ENCODE results near the gene ACTL6A.

Gene ACTL6A

DNA sequence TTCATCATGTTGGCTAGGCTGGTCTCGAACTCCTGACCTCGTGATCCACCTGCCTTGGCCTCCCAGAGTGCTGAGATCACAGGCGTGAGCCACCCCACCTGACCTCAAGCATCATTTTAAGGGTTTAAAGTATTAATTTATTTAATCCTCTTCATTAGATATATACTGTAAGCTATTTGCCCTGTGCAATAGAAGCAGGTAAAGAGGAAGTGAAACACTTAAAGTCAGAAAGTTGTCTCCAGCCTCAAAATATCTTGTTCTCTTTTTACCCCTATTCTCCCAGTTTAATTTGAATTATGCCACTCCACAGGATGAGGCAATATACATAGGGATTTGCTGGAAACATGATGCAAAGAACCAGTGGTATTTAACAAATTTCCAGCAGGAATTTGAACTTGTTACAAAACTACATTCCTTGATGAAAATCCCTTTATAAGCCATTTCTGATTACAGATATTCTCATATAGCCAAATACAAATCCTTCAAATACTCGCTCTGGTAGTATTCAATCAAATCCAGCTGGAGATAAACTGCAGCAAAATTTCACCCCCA, 43.9 kb downstream of the ACTL6A start:
- TF ChIP-seq, protein P1, sequence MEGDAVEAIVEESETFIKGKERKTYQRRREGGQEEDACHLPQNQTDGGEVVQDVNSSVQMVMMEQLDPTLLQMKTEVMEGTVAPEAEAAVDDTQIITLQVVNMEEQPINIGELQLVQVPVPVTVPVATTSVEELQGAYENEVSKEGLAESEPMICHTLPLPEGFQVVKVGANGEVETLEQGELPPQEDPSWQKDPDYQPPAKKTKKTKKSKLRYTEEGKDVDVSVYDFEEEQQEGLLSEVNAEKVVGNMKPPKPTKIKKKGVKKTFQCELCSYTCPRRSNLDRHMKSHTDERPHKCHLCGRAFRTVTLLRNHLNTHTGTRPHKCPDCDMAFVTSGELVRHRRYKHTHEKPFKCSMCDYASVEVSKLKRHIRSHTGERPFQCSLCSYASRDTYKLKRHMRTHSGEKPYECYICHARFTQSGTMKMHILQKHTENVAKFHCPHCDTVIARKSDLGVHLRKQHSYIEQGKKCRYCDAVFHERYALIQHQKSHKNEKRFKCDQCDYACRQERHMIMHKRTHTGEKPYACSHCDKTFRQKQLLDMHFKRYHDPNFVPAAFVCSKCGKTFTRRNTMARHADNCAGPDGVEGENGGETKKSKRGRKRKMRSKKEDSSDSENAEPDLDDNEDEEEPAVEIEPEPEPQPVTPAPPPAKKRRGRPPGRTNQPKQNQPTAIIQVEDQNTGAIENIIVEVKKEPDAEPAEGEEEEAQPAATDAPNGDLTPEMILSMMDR (IDR thresholded peaks at IDR 0.05; ENCODE audit: control insufficient read depth, extremely low read depth, insufficient read depth) = no peak
- no peak overlapping the region for H3K4me3 ChIP-seq (ENCODE audit: low read depth, low read length)
- DNase-seq (ENCODE audit: low read depth) = no peak

DNA sequence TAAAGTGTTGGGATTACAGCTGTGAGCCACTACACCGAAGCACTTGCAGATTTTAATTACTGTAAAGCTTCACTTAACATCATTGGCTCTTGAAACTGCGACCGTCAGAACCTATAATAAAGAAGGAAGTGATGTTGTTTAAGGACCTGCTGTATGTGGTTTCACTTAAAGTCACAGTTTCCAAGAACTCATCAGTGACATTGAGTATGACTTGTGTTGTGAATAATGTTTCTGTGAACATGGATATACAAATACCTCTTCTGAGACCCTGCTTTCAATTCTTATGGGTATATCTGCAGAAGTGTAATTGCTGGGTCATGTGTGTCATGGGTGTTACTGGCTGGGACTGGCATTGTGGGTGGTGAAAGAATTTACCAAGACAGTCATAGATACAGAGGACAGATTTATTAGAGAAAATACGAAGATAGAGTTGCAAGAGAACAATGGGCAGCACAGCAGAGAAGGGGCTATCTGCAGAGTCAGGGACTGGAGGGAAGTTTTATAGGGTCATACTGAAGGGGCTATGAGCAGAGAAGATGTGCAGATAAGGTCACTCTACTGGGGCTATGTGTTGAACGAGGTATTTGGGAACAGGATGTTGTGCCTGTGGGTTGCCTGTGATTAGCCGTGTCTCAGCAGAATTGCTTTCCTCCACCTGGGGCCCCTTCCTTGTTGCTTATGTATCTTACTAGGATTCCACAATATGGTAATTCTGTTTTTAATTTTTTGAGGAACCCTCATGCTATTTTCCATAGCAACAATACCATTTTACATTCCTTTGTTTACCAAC, 46.4 kb downstream of the ACTL6A start:
- H3K4me3 ChIP-seq (ENCODE audit: low read depth, low read length) = no peak overlapping the region
- TF ChIP-seq, protein P1 (IDR thresholded peaks at IDR 0.05; ENCODE audit: control insufficient read depth, extremely low read depth, insufficient read depth) = no peak
- no peak for DNase-seq (ENCODE audit: low read depth)

DNA sequence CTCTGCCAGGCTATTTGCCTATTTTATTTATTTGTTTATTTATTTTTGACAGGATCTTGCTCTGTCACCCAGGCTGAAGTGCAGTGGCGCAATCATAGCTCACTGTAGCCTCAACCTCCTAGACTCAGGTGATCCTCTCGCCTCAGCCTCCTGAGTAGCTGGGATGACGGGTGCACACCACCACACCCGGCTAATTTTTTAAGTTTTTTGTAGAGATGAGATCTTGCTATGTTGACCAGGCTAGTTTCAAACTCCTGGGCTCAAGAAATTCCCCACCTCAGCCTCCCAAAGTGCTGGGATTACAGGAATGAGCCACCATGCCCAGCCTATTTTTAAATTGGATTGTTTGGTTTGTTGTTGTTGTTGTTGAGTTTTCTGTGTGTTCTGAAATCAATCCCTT, 47.3 kb downstream of the ACTL6A start:
- H3K4me3 ChIP-seq (ENCODE audit: low read depth, low read length) = no peak overlapping the region
- TF ChIP-seq, protein P1 (IDR thresholded peaks at IDR 0.05; ENCODE audit: control insufficient read depth, extremely low read depth, insufficient read depth) = no peak
- DNase-seq (ENCODE audit: low read depth) = no peak

DNA sequence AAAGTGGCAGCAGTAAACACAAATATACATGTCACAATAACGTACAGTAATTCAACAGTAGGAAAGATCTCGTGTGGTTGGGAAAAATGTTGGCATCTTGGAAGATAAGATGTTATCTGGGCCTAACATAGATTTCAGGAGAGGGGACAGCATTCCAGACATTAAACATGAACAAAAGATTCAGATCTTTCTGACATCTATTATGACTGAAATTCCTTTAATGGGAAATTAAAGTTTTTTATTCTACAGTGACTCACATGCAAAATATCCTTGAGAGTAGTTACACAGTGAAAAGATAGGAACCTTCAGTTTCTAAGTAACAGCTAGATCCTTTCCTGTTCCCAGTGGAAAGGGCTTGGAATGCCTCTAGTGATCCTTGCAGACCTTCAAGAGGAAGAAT, 51.1 kb downstream of the ACTL6A start:
- TF ChIP-seq, protein P1 (IDR thresholded peaks at IDR 0.05; ENCODE audit: control insufficient read depth, extremely low read depth, insufficient read depth) = no peak
- H3K4me3 ChIP-seq (ENCODE audit: low read depth, low read length) = no peak overlapping the region
- DNase-seq (ENCODE audit: low read depth) = no peak

DNA sequence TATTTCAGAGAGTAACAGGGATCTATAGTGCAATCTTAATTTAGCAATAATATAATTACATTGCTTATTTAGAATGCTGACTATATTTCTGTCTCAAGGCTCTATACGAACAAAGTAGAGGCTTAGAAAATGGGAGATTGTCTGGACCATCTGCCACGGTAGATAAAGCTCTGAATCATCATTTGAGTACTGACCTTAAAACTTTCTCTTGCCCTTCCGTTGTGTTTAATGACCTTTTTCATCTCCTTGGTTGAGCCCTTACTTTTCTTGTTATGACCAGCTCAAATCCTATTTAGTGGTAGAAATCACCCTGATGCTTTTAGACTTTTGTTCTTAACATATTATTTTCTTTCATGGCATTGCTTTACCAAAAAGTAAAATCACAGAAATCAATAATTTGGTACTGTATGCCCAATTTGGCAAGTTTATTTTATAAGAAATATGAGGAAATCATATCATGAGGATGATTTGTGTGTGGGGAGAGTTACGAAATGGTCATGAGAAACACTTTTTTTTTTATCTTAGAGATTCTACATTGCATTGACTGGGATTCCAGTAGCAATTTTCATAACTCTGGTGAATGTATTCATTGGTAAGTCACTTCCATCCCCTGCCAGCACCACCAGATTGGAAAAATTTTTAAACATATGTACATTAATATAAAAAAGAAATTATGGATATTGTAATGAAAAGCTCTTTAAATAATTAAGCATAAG, 52.9 kb downstream of the ACTL6A start:
- H3K4me3 ChIP-seq (ENCODE audit: low read depth, low read length) = no peak overlapping the region
- TF ChIP-seq, protein P1 (IDR thresholded peaks at IDR 0.05; ENCODE audit: control insufficient read depth, extremely low read depth, insufficient read depth) = no peak
- no peak for DNase-seq (ENCODE audit: low read depth)

DNA sequence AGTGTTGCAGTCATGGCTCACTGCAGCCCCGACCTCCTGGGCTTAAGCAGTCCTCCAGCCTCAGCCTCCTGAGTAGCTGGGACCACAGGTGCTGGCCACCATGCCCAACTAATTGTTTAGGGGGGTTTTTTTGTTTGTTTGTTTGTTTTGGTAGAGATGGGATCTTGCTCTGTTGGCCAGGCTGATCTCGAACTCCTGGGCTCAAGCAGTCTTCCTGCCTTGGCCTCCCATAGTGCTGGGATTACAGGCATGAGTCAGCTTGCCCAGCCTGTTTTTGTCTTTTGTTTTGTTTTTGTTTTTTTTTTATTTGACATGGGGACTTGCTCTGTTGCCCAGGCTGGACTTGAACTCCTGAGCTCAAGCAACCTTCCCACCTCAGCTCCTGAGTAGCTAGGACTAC, 59.3 kb downstream of the ACTL6A start:
- no peak for DNase-seq (ENCODE audit: low read depth)
- TF ChIP-seq, protein P1 (IDR thresholded peaks at IDR 0.05; ENCODE audit: control insufficient read depth, extremely low read depth, insufficient read depth) = no peak
- H3K4me3 ChIP-seq (ENCODE audit: low read depth, low read length) = no peak overlapping the region

Measured in LNCaP clone FGC (cell line).